GM18909 (cell line): ENCODE results near the gene CRTAP.
A peak's percentile ranks its signal among the peaks of the same experiment; 100 is the strongest.
"Not testable (repeated sequence)": the region's sequence is repeated elsewhere in the genome, so short reads cannot be mapped to it uniquely, and the experiment has no call there.

Experiments
- ATAC-seq: cut with Tn5 transposase; IDR thresholded peaks from one replicate; pipeline ENCODE4 v1.9.1; 2021; ENCODE audit warnings: mild to moderate bottlenecking; ENCODE audit not compliant: unreplicated experiment, poor library complexity

Gene CRTAP

DNA sequence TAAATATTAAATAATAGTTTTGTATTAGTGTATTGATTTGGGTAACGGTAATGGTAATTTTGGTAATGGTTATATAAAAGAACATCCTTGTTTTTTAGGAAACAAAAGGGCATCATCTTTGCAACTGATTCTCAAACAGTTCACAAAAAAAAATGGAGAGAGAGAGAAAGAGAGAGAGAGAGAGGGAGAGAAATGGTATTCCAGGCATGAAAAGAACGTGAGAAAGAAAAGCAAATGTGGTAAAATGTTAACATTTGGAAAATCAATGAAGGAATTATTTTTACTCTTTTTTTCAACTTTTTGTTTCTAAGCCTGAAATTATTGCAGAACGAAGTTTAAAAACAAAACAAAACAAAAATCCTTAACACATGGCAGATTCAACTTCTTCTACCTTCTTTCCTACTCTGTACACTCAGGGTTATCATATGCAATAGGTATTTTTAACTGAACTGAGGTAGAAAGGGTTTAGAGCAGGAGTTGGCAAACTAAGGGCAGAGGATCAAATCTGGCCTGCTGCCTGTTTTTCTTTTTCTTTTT lies 14.6 kb upstream of the CRTAP start:
- no peak for ATAC-seq

DNA sequence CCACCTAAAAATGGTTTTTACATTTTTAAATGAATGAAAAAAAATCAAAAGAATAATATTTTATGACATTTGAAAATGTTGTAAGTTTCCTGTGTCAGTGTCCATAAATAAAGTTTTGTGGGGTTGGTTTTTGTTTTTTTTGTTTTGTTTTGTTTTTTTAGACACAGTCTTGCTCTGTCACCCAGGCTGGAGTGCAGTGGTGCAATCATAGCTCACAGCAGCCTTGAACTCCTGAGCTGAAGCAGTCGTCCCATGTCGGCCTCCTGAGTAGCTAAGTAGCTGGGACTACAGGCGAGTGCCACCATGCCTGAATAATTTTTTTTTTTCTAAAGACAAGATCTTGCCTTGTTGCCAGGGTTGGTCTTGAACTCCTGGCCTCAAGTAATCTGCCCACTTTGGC lies 14.1 kb upstream of the CRTAP start:
- no peak for ATAC-seq

DNA sequence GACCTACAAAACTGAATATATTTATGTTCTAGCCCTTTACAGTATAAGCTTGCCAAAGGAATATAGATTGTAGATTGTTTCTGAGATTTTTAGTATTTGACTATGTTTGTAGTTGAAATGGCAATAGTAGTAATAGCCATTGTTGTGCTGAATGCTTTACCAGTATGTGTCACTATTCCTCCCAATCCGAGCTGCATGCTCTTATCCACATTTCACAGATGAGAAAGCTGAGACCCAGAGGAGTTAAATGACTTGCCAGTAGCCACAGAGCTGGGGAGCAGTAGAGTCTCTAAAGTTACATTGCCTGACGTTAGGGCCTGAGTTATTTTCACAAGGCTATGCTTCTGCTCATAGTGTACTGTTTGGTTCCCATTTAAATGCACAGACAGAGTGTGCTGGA lies 13.6 kb upstream of the CRTAP start:
- ATAC-seq, result no peak

DNA sequence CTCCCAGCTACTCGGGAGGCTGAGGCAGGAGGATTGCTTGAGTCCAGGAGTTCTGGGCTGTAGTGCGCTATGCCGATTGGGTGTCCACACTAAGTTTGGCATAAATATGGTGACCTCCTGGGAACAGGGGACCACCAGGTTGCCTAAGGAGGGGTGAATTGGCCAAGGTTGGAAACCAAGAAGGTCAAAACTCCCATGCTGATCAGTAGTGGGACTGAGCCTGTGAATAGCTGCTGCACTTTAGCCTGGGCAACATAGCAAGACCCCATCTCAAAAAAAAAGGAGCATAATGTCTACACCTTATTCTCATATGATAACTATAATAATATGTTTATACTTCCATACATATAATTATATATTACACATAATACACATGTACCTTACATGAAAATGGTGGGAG lies 10.8 kb upstream of the CRTAP start:
- ATAC-seq, result no peak

DNA sequence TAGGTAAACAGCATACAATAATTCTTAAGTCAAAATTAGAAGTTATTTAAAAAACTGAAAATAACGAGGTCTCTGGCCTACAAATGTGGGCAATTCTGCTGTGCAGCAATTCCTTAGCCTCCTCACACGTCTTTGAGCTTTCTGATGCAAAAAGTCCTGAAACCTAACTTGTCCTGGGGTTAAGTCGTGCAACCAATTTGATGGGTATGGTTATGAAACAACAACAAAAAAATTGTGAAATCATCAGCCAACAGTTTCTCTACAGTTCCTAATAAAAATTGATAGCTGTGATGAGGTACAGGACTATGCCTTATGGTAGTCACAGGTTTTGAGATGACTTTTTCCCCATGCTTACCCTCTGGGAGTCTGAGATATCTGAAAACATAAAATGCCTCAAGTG lies 10.3 kb upstream of the CRTAP start:
- ATAC-seq, result no peak

DNA sequence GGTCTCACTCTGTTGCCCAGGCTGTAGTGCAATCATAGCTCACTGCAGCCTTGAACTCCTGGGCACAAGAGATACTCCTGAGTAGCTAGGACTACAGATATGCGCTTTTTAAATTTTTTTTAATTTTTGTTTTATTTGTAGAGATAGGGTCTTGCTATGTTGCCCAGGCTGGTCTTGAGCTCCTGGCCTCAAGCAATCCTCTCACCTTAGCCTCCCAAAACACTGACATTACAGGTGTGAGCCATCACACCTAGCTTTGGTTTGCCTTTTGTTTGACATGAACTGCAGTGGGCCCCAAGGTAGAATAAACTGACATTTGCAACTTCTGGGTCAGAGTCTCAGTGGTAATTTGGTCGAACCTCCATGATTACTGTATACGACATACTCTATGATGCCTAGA lies 9.0 kb upstream of the CRTAP start:
- ATAC-seq, result no peak

DNA sequence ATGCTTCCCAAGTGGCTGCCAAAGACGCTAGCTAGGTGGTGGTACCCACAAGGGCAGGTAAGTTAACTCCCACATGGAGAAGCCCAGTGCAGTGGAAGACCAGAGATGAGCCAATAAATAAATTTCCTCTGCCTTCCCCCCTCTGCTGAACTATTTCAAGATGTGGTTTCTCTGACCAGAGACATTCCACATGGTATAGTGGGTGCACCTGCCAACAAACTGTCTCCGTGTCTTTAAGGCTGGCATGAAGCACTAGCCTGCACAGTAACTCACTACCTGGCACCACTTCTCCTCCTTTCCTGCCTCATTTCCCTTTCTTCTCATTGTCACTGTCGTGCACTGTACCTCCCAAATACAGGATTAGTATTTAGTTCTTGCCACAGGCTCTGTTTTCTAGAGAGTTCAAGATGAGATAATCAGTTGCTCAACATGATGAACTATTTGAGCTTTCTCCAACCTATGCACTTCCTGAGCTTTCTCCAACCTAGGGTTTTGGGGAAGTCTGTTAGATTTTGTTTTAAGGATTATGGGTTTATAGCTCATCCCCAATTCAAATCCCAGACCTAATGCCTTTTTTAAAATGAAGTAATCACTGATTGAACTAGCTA lies 8.4 kb upstream of the CRTAP start:
- no peak for ATAC-seq

DNA sequence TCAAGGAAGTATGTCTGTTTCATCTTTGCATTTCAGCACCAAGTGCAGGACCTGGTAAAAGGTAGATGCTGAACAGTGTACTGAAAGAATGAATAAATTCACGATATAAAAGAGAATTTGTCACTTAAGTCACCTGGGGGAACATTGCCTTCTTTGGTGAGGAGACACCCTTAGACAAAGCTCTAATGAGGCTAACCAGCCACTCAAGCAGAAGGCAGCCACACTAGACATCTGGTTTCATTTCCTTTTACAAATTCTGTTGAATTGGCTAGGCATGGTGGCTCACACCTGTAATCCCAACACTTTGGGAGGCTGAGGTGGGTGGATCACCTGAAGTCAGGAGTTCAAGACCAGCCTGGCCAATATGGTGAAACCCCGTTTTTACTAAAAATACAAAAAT lies 7.0 kb upstream of the CRTAP start:
- ATAC-seq, result not testable (repeated sequence)

DNA sequence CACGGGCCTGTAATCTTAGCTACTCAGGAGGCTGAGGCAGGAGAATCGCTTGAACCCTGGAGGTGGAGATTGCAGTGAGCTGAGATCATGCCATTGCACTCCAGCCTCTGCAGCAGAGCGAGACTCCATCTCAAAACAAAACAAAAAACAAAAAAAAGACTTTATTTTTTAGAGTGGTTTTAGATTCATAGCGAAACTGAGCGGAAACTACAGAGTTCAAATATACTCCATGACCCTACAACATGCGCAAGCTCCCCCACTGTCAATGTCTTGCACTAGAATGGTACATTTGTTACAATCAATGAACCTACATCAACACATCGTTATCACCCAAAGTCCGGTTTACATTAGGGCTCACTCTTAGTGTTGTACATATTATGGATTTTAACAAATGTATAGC lies 2.2 kb upstream of the CRTAP start:
- ATAC-seq, result peak; percentile 41

DNA sequence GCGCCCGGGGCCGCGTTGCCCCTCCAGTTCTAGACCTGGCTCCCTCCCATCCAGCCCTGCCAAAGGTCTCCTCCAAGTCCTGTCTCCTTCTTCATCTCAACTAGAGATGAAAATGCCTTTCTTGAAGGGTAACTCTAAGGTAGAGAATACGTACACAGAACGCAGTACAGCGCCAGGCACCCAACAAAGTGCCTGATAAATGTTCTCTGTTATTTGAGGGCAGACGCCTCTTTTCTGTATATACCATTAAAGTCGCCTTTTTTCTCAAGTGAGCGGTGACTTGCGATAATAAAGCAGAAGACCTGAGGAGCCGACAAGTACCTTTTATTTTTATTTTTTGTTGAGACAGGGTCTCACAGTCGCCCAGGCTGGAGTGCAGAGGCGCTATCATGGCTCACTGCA lies 809 bp downstream of the CRTAP start:
- ATAC-seq, result no peak

DNA sequence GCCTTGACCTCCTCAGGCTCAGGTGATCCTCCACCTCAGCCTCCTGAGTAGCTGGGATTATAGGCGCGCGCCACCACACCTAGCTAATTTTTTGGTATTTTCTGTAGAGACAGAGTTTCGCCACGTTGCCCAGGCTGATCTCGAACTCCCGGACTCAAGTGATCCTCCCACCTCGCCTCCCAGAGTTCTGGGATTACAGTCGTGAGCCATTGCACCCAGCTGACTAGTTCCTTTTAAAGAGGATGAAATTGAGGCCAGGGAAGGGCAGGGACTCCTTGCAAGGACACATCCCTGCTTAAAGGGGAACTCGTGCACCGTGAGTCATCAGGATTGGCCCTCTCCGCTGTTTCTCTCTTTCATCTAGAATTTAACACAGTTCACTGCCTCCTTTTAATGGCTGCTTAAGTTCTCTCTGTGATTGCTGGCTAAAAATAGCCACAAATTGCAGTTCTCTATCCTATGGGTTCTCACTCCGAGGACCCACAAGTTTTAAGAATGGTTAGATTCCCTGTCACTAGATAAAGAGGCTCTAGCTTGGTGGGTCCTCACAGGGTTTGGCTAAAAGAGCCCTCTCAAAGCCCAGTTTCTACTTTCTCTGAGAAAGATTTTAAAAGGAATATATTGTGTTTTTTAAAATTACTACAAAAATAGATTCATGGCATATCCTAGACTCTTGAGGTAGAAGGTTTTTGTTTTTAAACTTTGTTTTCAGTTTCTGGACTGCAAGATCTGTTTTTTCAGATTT lies 1.4 kb downstream of the CRTAP start:
- no peak for ATAC-seq

DNA sequence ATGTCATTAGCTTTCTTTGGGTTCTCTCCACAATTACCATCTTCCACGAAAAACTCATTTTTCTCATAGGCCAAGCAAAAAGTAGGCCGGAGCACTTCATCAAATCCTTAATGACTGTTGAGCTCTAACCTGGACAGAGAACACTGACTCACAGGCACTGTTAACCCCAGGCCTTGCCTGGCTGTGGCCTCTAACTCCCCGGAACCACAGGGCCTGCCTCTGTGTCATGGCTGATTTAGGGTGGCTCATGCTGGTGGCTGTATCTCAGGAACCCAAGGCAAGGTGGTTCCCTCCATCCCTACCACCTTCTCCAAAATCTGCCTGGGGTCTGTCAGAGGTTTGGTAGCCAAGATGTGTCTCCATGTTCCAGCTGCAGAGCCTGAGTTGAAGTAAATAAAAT lies 3.6 kb downstream of the CRTAP start:
- ATAC-seq, result no peak

DNA sequence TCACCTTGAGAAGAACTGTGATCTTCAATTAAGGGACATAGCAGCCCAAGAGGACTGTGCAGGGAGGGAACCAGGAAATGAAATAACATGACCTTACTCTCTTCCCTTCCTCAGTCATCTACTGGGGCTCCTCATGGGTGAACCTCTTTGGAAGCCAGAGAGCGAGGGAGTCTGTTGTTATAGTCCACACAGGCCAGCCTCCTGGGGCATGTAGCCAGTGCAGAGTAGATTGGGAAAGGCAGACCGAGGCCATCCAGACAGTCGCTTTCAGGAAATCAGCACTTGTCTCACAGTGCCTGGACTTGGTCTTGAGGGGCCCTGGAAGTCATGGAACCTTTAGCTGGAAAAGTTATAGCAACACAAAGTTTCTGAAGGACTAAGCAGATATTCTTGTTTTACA lies 6.1 kb downstream of the CRTAP start:
- ATAC-seq, result no peak

DNA sequence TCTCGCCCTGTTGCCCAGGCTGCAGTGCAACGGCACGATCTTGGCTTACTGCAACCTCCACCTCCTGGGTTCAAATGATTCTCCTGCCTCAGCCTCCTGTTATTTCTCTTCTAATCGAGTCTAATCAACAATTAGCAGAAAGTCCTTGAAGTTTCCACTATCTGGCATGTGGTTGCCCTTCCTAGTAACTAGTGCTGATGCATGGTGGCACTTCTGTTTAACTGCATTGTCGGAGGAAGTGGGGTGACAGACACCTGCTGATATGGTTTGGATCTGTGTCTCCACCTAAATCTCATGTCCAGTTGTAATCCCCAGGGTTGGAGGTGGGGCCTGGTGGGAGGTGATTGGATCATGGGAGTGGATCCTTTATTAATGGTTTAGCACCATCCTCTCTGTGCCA lies 9.2 kb downstream of the CRTAP start:
- ATAC-seq, result no peak

DNA sequence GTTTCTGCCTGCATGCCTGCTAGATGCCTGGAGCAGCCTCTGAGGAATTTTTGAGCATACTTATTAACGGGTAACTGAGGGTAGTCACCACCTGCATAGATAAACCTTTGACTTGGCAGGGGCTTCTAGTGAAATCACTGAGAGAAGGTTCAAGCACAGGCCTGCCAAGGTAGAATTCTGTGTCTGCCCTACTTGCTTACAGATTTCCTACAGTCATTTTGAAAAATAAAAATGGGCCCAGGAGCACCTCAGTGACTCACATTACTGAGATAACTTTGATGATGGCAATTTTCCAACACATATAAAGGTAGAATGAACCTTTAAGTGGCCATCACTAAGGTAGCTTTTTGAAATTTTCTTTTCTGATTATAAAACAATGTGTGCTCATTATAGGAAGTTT lies 10.8 kb downstream of the CRTAP start:
- no peak for ATAC-seq

DNA sequence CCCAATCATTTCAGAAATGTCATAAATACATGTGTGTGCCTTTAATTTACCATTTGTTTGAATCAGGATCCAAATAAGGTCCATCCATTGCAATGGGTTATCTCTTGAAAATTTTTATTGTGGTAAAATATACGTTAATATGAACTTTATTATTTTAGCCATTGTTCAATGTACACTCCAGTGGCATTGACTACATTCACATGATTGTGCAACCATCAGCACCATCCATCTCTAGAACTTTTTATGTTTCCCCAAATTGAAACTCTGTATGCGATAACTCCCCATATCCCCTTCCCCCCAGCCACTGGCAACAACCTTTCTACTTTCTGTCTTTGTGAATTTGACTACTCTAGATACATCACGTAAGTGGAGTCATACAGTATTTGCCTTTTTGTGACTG lies 12.0 kb downstream of the CRTAP start:
- no peak for ATAC-seq

DNA sequence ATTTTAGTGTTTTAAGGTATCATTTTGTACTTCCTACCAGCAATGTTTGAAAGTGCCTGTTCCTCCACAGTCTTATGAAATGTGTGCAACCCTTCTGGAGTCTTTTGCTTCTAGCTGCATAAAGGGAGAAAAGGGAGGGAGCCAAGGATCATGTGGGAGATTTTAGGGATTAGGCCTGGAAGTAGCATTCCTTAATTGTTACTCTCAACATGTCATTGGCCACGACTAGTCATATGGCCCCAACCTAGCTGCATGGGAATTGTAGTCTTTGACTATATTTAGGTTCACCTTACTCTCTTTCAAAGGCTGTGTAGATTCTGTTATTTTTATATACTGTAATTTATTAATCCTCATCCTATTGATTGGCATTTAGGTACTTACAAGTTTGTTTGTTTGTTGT lies 14.9 kb downstream of the CRTAP start:
- ATAC-seq, result no peak

DNA sequence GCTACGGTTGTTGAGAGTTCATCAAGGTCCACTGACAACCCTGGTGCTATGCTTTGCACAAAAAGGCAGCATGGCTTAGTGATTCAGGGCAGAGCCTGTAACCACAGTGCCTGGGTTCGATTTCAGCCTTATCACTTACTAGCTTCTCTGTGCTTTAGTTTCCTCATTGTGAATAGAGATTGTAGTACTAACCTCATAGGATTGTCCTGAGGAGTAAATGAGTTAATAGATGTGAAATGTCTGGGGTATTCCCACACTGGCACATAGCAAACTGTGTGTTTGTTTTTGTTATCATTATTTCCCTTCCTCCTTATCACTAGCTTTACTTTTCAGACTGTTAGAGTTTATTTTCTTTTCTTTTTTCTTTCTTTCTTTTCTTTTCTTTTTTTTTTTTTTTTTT lies 16.3 kb downstream of the CRTAP start:
- ATAC-seq, result no peak

DNA sequence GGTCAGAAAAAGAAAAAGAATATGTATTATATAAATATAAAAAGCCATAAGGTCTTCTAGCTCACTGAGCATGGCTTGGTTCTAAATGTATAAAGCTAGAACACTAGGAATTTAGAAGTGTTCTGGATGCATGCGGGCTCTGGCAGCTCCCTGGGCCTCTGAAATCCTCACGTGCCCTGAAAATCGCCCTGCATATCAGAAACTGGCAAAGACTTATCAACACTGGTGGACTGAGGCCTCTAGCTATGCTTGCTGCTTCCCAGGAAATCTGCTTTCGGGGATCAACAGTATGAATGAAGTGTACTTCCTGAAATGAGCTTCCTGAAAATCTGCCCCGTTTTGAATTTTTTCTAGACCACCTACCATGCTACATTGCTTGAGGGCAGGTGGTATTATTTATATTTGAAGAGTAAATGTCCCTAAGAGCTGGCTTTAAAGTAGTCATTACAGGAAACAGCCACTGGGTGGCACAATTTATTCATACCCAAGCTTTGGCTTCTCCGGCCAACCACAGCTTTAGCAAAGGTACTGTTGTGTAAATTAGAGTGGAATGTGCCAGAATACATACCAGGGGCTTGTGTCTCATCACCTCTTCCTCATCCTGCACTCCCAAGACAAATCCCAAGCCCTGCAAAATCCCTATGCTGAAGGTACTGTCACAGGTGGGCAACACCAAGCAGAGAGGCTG lies 17.7 kb downstream of the CRTAP start:
- peak; percentile 83 for ATAC-seq

DNA sequence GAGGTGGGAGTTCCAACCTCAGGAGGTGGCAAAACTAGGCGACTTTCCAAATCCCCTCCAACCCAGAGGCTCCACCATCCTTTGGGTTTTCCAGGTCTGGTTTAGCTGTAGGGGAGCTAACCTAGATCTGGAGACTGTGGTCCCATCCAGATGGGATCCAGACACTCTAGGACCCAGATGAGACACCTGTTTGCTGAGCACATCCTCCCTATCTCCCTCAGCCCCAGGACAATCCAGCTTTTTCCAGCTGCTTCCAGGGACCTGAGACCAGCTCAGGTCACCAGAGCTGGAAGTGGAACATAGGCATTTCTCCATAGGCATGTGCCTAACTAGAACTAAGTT lies 18.2 kb downstream of the CRTAP start:
- ATAC-seq, result no peak

DNA sequence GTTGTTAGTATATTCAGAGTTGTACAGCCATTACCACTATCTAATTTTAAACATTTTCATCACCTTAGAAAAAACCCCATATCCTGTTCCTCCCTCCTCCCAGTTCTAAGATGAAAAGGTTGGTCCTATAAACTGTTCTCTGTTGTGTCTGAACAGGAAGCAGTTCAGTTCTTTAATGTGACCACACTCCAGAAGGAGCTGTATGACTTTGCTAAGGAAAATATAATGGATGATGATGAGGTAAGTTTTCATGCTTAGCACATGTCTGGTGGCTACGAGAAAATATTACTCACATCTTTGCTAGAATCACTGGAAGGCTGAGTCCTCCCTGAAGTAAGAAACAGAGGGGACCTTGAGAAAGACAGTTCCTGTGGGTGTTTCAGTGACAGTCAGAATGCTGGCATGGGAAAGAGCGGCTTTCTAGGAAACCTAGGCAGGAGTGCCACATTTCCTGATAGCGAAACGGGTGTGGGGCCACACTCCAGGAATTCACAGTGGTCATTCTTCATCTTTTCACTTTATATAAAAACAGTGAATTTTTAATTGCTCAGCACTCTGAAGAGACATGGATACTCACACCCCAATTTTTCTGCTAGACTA lies 20.3 kb downstream of the CRTAP start:
- ATAC-seq, result no peak
